HK-2 (cell line): ENCODE results near the gene GLCE.
"Not testable (repeated sequence)": the region's sequence is repeated elsewhere in the genome, so short reads cannot be mapped to it uniquely, and the experiment has no call there.

Experiments used
- DNase-seq: peaks from one replicate; pipeline ENCODE4 v3.0.0-alpha.2; 2018; ENCODE audit not compliant: unreplicated experiment

The GLCE gene

DNA sequence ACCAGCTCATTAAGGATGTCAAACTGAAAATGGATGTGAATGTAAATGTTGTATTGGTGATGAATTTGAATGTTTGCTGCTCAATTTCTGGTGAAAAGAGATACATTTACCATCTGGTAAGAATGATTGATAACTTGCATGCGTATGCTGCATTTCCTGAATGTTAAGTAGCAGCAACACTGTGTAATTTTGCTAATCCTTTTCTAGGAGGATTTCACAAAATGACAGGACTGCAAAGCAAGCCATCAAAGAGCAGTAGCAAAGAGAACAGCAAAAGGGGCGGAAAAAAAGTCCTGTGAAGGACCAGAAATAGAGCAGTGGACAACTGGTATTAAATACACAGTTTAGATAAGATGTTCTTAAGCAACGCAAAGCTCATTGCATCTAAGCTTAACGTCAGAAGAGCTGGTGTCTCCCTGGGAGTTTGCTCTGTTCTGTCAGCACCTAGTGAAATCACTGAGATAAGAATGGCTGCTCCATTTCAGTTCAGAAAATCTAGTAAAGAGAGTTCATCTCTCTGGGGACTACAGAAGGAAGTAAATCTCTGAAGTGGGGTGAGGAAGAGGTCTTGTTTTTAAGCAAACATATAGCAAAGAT lies 114.7 kb downstream of the GLCE start:
- no peak for DNase-seq

DNA sequence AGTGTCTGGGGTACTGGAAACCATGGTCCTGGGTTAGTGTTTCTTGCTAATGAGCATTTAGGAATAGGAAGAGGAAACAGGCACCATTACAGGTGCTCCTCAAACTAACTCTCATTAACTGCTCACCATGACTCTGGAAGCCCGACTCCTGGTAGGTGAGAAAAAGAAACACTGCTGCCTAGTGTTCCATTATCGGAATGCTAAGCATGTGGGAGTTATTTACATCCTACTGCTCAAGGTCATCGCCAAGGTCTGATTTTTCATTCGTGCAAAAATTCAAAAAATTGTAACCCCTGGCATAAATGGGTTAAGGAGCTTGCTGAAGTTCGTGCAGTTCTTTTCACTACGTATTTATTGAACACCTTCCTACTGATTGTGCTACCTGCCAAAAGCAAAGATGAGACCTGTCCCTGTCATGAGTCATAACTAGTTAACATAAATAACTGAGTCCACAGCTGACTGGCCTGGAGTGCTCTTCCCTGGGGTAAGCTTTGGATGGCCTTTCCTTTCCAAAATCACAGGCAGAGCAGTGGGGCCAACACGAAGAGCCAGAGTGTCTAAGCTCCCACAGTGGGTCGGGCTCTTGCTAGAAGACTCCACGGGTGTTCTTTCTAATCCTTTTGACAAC lies 115.6 kb downstream of the GLCE start:
- no peak for DNase-seq

DNA sequence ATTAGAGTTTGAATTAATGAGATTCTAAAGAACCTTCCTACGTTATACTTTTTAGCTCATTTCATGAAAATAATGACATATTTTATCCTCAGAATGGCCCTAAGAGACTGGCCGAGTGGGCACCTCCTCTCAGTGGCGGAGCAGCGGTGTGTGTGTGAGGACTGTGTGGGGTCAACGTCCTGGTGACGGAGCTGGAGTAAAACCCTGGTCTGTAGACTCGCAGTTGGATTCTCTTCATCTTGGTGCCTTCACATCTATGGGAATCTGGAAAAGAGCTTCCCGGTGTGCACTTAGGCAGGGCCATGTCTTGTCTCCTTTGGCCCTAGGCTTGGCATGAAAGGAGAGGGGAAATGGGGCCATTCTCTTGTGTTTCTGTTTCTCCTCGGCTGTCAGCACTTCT lies 116.9 kb downstream of the GLCE start:
- DNase-seq = no peak

DNA sequence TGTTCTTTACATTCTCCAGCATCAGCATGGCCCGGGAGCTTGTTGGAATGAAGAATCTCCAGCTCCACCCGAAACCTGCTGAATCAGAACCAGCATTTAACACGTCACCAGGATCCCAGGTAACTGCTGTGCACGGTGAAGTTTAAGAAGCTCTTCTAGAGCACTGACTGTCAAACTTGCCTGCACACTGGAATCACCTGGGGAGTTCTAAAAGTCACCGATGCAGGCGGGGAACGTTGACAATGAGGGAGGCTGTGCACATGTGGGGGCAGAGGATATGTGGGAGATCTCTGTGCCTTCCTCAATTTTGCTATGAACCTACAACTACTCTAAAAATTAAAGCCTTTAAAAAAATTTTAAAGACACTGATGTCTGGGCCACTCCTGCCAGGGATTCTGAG lies 119.2 kb downstream of the GLCE start:
- DNase-seq = no peak

DNA sequence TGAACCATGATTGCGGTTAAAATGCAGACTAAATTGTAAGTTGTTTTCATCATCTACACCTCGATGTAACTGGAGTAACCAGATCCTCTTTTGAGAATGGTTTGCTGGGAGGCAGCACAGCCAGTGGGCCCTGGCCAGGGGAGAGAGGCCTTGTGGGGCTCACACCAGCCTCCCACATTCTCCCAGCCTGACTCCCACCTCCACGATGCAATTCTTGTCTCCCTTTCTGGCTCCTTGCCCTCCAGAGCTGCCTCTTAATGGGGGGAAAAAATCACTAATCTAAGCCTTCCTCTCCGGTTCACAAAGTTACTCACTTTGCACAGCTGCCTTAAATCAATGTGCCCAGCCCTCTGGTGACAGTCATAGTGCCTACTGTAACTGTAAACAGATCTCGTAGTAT lies 120.3 kb downstream of the GLCE start:
- no peak for DNase-seq

DNA sequence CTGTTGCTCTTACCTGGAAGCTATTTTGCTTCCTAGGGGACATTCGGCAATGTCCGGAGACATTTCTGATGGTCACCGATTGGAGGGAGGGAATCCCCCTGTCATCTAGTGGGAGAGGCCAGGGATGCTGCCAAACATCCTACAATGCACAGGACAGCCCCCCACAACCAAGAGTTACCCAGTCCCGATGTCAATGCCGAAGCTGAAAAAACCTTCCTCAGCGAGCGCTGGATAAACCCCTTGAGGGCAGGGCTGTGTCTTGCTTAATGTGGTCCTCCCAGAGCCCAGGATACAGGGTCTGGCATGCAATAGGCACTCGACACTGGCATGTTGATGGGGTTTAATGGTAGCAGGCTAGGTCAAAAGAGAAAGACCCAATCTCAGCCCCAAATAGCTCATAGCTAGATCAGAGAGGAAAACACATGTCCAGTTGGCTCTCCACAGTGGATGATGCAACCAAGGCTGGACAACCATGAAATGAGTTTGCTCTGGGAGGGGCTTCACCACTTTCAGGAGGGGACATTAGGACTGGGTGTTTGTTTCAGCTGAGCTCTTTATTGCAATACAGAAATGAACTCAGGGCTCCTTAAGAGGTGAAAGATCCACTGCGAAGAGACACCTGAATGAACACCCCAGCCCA lies 121.8 kb downstream of the GLCE start:
- DNase-seq = no peak

DNA sequence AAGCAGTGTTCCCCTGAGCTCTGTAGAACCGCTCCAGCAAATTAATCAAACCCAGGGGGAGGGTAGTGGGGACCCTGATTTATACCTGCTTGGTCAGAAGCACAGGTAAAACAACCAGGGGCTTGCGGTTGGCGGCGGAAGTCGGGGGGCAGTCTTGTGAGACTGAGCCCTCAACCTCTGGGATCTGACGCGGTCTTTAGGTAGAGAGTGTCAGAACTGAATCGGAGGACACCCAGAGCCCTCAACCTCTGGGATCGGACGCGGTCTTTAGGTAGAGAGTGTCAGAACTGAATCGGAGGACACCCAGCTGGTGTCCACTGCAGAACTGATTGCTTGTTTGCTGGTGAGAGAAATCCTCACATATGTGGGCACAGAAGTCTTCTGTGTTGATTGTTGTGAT lies 125.4 kb downstream of the GLCE start:
- DNase-seq = no peak

DNA sequence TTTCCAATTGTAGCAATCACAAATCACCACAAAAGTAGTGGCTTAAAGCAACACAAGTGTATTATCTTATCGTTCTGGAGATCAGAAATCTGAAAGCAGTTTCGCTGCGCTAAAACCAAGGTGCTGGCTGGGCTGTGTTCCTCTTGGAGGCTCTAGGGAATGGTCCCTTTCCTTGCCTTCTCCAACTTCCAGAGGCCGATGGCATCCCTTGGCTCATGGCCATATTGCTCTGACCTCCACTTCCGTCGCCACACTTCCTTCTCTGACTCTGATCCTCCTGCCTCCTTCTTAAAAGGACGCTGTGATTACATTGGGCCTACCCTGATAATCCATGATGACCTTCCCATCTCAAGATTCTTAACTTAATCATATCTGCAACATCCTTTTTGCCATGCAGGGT lies 127.6 kb downstream of the GLCE start:
- no peak for DNase-seq

DNA sequence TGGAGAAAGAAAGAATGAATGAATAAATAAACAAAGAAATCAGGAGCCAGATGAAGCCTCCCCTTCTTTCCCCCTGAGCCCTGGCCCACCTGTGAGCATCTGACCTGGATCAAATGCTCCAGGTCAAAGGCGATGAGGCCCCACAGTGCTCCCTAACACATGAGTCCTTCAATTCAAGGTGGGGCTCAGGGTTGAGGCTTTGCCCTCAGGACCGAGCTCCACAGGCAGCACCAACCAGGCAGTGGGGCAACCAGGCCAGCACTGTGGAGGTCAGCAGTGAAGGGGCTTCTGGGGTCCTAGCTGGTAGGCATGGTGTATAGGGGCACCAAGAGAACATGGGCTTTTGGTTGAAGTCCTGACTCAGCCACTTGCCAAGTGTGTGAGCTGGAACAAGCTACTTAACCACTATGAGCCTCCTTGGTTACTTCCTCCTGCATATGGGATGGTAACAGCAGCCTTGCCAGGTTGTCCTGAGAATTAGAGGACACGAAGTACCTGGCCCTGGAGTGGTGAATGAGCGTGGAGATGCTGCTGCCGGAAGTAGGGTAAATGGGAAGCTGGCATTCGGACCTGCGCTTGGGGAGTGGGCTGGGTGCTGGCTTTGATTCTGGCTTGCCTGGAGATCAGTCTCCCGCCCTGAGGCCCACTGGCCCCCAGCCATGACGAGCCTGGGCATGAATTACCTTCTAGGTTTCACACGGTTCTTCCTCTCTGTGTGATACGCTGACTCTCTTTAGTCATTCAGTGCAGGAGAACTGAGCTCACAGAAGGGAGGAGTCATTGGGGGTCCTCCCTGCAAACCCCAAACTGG lies 128.3 kb downstream of the GLCE start:
- no peak for DNase-seq

DNA sequence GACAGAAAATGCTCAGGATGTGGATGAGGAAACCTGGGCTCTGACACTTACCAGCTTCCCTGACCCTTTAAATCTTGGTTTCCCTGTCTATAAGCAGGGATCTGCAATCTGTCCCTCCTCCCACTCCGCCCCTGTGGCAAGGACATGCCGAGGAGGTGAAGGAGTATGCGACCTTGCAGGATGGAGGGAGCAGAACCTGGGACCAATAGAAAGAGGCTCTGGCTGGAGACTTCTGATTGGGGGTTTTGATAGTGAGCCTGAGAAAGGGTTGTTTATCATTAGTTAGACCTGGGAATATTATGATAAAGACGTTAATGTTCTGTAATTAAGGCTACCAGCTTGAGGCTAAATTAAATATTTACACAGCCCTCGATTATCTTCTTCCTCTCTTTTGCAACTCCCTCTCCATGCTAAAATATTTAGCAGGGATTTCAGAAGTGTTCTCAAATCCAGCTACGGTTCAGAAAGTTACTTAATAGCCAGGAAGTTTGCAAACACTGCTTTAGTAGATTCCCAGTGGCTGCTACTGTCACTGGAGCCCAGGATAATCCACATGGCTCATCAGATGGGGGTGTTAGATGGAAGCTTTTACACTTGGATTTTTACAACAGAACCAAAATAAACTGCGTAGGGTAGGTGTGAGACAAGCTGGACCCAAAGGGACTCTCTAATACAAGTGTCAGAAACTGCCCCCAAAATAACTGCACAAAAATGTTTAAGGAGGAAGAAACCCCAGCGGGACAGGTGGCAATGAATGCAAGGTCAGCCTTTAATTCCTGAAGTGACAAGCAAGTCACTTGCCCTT lies 129.1 kb downstream of the GLCE start:
- DNase-seq = no peak

DNA sequence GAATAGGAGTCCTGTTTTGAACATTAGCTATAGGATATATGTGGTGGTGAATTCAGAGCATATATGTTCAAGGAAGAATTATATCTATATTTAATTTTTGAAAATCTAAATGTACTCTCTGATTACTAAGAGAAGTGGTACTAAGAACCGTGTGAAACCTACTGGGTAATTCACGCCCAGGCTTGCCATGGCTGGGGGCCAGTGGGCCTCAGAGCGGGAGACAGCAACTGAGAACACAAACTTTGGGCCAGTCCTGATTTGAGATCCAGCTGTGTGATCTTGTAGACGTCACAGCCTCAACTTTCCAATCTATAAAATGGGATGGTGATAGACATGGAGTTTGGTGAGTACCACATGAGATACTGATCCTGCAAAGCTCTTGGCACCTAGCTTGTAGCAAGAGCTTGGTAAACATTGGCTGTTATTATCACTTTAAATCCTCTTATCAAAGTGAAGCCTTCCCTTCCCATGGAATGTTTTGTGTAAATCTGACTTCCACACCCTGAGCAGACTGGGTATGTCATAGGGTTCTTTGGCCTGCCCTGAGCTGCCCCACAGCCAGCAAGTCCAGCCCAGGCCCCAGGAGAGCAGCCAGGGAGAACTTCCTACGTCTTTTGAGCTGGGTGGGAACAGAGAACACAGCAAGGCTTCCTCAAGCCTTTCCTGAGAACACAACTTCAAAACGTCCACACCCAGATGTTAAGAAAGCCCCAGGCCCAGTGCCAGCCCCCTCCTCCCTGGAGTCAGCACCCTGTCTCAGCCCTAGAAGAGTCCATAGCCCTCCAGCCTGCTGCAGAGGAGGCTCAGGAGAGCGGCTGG lies 130.1 kb downstream of the GLCE start:
- no peak for DNase-seq

DNA sequence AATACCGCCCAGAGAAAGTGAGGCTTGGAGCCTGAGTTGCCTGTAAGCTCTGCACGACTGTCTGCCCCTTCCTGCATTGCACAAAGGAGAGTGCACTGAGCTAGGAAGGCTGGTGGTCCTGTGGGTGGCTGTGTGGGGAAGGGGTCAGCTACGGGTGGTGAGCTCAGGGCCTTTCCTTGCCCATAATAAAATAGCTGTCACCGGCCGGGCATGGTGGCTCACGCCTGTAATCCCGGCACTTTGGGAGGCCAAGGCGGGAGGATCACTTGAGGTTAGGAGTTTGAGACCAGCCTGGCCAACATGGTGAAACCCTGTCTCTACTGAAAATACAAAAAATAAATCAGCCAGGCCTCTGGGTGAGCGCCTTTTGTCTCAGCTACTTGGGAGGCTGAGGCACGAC lies 131.2 kb downstream of the GLCE start:
- DNase-seq = not testable (repeated sequence)

DNA sequence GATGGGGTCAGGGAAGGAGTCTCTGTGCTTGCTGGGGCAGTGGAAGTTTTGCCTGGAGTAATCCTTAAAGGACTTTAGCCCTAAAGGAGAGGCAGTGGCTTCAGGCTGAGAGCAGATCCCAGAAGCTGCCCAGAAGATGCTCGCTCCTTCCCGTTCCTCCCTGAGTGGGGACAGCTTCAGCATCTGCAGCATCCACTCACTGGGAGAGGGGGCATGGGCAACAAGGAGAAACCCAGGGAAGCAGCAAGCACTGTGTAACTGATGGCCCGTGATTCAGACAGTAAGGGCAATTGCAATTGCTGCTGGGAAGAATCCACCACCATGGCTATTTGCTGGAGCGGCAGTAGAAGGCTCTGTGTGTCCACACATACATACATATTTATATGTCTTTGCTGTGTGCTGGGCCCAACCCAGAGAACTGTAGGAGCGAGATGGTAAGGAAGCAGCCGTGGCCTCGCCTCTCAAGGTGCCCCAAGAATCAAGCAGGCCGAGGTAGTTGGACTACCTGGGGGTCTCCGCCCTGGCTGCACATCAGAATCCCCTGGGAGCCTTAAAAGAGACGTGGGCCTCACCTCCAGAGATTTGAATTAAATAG lies 132.5 kb downstream of the GLCE start:
- DNase-seq = no peak

DNA sequence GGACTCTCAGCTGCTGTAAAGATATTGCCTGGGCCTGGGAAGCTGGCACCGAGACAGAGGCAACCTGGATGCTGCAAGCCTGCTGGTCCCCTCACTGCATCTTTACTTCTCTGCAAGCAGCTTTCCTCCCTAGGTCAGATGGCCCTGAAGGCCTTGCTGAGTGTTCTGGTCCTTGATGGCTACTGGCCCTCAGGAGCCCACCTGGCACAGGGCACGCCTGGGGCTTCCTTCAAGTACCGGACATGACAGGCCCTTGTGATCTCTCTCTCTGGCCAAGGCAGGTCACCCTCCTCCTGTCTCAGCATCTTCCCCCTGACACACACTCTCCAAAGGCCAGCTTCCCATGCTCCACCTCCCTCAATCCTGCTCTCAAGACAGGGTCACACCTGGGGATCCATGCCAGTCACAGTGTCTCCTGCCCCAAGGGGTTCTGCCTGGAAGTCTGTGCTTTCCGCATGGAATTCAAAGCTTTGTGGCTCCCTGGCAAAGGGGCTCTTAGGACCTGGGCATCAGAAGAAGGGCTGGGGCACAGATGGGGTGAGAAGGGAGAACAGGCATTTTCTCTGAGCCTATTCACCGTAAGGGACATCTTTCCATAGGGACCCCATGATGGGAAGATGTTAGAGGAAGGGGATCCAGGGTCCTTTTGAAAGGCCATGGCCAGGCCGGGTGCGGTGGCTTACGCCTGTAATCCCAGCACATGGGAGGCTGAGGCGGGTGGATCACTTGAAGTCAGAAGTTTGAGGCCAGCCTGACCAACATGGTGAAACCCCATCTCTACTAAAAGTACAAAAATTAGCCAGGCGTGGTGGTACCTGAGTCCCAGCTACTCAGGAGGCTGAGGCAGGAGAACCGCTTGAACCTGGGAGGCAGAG lies 133.5 kb downstream of the GLCE start:
- no peak for DNase-seq

DNA sequence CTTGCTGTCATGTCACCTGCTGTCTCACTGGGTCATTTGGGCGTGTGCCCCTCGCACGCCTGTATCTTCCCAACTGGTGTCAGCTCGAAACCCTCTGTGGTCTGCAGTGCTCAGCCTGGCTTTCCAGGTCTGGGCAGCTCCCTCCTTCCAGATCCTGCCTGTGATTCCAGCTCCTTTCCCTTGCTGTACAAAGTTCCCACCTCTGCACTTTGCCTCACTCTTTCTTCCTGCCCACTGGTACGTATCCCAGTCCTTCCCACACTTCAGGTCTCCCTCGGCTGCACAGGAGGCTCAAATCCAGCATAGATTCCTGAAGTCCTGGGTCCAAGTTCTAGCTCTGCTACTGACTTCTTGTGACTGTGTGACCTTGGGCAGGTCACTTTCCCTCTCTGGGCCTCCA lies 136.2 kb downstream of the GLCE start:
- no peak for DNase-seq

DNA sequence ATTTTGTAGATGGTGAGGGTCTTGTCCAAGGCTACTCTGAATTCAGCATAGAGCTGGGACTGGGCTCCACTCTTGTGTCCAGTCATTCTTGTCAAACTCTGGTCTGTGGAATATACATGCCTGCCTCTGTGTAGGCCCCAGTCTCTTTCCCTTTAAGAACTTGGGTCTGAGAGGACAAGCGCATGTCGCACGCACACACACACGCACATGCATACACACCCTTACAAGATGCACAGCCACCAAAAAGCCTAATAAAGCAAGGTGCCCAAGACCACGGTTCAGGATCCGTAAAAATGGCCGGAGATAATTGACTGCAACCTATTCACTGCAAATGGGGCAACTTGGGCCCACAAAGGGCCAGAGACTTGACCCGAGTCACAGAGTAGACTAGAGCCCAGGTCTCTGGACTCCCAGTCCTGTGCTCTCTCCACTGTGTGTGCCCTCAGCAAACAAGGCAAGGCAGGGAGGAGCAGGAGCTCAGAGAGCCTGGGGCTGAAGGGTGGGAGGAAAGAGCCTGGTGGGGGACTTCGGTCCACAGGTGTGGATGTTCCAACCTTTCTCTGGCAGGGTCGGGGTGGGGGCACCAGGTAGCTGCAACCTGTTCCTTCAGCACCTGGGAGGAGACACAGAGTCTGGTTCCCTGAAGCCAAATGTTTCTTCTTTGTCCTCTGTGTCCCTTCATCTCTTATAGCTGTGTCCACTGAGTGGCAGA lies 137.4 kb downstream of the GLCE start:
- no peak for DNase-seq

DNA sequence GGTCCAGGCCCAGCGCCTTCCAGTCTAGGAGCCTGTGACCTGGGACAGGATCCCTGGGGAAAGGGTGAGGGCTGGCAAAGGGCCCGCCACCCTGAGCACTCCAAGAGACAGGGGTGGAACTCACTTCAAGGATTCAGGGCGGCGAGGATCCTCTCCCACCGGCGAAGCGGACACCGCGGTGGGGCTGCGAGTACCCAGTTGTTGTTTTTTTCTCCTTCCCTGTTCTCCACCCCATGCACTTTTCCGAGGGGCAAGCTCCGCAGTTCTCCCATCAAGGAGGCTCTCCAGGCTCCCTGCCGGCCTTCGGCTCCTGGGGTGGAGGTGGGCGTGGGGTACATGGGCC lies 137.9 kb downstream of the GLCE start:
- DNase-seq = no peak

DNA sequence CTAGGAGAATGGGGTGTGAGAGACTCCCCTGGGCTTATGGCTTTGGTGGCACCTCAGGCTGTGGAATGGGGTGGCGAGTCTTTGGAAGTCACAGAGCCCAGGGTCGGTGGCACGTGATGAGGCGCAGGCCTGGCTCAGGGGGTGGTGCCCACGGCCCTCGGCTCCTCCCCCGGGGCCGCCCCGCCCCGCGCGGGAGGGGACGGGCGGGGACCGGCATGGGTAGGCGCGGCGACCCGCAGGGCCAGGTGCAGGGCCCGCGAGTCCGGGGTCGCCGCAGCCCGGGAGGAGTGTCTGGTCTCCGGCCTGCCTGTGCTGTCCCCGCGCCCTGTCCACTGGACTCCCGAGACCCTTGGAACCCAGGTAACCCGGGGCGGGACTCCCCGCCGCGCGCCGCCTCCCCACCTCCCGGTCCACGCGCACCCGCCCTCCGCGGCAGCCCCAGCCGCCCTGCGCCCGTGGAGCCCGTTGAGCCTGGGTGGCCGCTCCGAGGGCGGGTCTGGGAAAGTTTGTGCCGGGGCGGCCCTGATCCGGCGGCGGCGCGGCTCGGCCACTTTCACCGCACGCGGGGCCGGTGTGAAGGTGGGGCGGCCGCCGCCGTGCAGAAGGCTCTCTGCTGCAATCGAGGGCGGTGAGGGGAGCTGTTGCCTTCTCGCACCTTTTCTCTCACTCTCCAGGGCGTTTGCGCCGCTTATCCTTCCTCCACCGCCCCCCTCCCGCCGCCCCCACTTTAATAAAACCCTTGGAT lies 138.4 kb downstream of the GLCE start, which contains the start of gene PAQR5:
Gene PAQR5 (plus strand): TSS at position 216 of the 745 bp plus-strand sequence. CDS start 61,169 bp downstream, outside the sequence.
- no peak for DNase-seq
